Measurements from ENCODE around the gene METTL23.

- TF ChIP-seq POLR2AphosphoS5 (IDR thresholded peaks at IDR 0.05; ENCODE audit: low read depth, low read length) (no peak), FOXP2 (optimal IDR thresholded peaks at IDR 0.05; ENCODE audit: borderline replicate concordance, extremely low read depth, extremely low read length, insufficient read depth) (no peak), TAF1 (IDR thresholded peaks at IDR 0.05; ENCODE audit: borderline replicate concordance, insufficient read depth, low read length) (no peak), REST (IDR thresholded peaks at IDR 0.05; ENCODE audit: insufficient read depth in 1 of 2, low read depth in 2 of 2, low read length in 2 of 2) (no peak)
Observed at GRCh38 chr17:76696763-76697701, 29.6 kb upstream of the METTL23 start.

Data from PFSK-1 (cell line).